ENCODE results near the gene DDC. TPM values are rescaled to one million over a fixed set of nuclear protein-coding genes. Genes with fewer than 3 reads are reported as not detected.

Gene DDC
- total RNA-seq, 1 experiment from 2014 or later, result not detected

- ChIA-PET CTCF (no interaction called here), POLR2A (ENCODE audit: unreplicated experiment) (no interaction called here)
- intact Hi-C loops (cut with micrococcal nuclease; ENCODE audit: unreplicated experiment), result no loop called here
- Histone ChIP-seq H3K27ac (no peak overlapping the region), H3K9me3 (ENCODE audit: insufficient read depth, low read depth) (no peaks in the 10 kb centered on the region), H3K4me3 (no peak overlapping the region), H3K27me3 (ENCODE audit: insufficient read depth, low read depth) (no peaks in the 10 kb centered on the region), H3F3A (ENCODE audit: insufficient read depth, low read depth) (no peaks in the 10 kb centered on the region), H3K79me2 (ENCODE audit: low read depth) (no peaks in the 10 kb centered on the region), H3K36me3 (ENCODE audit: low read depth) (0 out of 2 replicates have a peak, but pooled peaks cover 5% of the 10 kb centered on the region), H2AFZ (no peak overlapping the region), H3K4me1 (replicated peaks; ENCODE audit: insufficient read depth) (no peaks in the 10 kb centered on the region), H4K20me1 (ENCODE audit: insufficient read depth) (0 out of 2 replicates have a peak, but pooled peaks cover 3% of the 10 kb centered on the region), H3K9me2 (ENCODE audit: insufficient read depth) (no peaks in the 10 kb centered on the region), H3K4me2 (no peak overlapping the region)
- DNase-seq, result no peak
- TF ChIP-seq EZH2 (IDR thresholded peaks at IDR 0.05; ENCODE audit: low read depth) (no peak), CTCF (conservative IDR thresholded peaks at IDR 0.05) (no peak)
- BruUV-seq (replicated peaks), result no TSS peak
Observed at GRCh38 chr7:50591480-50592438, 26.6 kb upstream of the DDC start.

GRCh38 chr7:50591098-50591479 lies 25.9 kb upstream of the DDC start:
- no TSS peak for BruUV-seq (replicated peaks)
- H4K20me1 ChIP-seq (ENCODE audit: insufficient read depth), result 0 out of 2 replicates have a peak, but pooled peaks cover 3% of the 10 kb centered on the region
- no peaks in the 10 kb centered on the region for H3K4me1 ChIP-seq (replicated peaks; ENCODE audit: insufficient read depth)
- no peak for TF ChIP-seq EZH2 (IDR thresholded peaks at IDR 0.05; ENCODE audit: low read depth)
- TF ChIP-seq CTCF (conservative IDR thresholded peaks at IDR 0.05), result no peak
- ChIA-PET CTCF (no interaction called here), POLR2A (ENCODE audit: unreplicated experiment) (no interaction called here)
- H3F3A ChIP-seq (ENCODE audit: insufficient read depth, low read depth), result no peaks in the 10 kb centered on the region
- no peaks in the 10 kb centered on the region for H3K27me3 ChIP-seq (ENCODE audit: insufficient read depth, low read depth)
- no peak overlapping the region for H2AFZ ChIP-seq
- no peak overlapping the region for H3K4me2 ChIP-seq
- H3K79me2 ChIP-seq (ENCODE audit: low read depth), result no peaks in the 10 kb centered on the region
- intact Hi-C loops (cut with micrococcal nuclease; ENCODE audit: unreplicated experiment), result no loop called here
- no peak overlapping the region for H3K27ac ChIP-seq
- H3K9me3 ChIP-seq (ENCODE audit: insufficient read depth, low read depth), result no peaks in the 10 kb centered on the region
- no peaks in the 10 kb centered on the region for H3K9me2 ChIP-seq (ENCODE audit: insufficient read depth)
- DNase-seq, result no peak
- no peak overlapping the region for H3K4me3 ChIP-seq
- 0 out of 2 replicates have a peak, but pooled peaks cover 5% of the 10 kb centered on the region for H3K36me3 ChIP-seq (ENCODE audit: low read depth)

GRCh38 chr7:50590535-50590934 lies 25.3 kb upstream of the DDC start:
- TF ChIP-seq EZH2 (IDR thresholded peaks at IDR 0.05; ENCODE audit: low read depth), result no peak
- TF ChIP-seq CTCF (conservative IDR thresholded peaks at IDR 0.05), result no peak
- no peaks in the 10 kb centered on the region for H3K9me2 ChIP-seq (ENCODE audit: insufficient read depth)
- ChIA-PET POLR2A (ENCODE audit: unreplicated experiment) (no interaction called here), CTCF (no interaction called here)
- intact Hi-C loops (cut with micrococcal nuclease; ENCODE audit: unreplicated experiment), result no loop called here
- 0 out of 2 replicates have a peak, but pooled peaks cover 5% of the 10 kb centered on the region for H3K36me3 ChIP-seq (ENCODE audit: low read depth)
- no peaks in the 10 kb centered on the region for H3K4me1 ChIP-seq (replicated peaks; ENCODE audit: insufficient read depth)
- no peak overlapping the region for H3K4me3 ChIP-seq
- no peaks in the 10 kb centered on the region for H3K27me3 ChIP-seq (ENCODE audit: insufficient read depth, low read depth)
- 0 out of 2 replicates have a peak, but pooled peaks cover 3% of the 10 kb centered on the region for H4K20me1 ChIP-seq (ENCODE audit: insufficient read depth)
- no peak overlapping the region for H2AFZ ChIP-seq
- H3F3A ChIP-seq (ENCODE audit: insufficient read depth, low read depth), result no peaks in the 10 kb centered on the region
- no peak overlapping the region for H3K27ac ChIP-seq
- DNase-seq, result no peak
- H3K4me2 ChIP-seq, result no peak overlapping the region
- BruUV-seq (replicated peaks), result no TSS peak
- peaks cover 4% of the 10 kb centered on the region; the same call in 1 of the 2 replicates for H3K9me3 ChIP-seq (ENCODE audit: insufficient read depth, low read depth)
- H3K79me2 ChIP-seq (ENCODE audit: low read depth), result no peaks in the 10 kb centered on the region

Measured in PC-9 (cell line).